Measurements from ENCODE around the gene FSTL1.

The FSTL1 gene, protein sequence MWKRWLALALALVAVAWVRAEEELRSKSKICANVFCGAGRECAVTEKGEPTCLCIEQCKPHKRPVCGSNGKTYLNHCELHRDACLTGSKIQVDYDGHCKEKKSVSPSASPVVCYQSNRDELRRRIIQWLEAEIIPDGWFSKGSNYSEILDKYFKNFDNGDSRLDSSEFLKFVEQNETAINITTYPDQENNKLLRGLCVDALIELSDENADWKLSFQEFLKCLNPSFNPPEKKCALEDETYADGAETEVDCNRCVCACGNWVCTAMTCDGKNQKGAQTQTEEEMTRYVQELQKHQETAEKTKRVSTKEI

DNA sequence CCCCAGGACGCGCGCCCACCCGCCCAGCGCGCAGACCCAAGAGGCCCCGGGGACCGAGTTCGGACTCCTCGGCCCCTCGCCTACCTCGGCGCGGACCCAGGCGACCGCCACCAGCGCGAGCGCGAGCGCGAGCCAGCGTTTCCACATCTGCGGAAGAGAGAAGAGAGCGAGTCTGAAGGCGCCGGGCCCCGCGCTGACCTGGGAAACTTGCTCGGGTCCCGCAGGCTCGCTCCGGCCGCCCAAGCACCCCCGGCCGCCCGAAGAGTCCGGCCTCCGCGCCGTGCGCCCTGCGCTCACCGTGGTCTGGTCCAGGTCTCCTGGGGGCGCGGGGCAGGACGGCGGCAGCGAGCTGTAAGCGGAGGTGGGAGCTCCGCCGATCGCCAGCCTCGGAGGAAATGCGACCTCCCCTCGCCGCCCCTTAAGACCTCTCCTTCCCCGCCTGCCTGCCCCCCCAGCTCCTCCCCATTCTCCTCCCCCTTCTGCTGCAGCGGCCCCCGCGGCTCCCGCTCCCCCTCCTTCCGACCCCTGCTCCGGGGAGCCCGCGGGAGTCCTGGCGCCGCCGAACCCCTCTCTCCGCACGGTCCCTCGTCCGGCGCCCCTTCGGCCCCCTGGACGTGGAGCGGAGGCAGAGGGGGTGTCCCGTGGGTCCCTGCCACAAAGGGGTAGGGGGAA is at the start of gene FSTL1:
Gene FSTL1 (minus strand): TSS at position 393 of the 672 bp plus-strand sequence. CDS start 246 bp downstream, at position 147.
- DNase-seq (ENCODE audit: low read depth), result no peak

DNA sequence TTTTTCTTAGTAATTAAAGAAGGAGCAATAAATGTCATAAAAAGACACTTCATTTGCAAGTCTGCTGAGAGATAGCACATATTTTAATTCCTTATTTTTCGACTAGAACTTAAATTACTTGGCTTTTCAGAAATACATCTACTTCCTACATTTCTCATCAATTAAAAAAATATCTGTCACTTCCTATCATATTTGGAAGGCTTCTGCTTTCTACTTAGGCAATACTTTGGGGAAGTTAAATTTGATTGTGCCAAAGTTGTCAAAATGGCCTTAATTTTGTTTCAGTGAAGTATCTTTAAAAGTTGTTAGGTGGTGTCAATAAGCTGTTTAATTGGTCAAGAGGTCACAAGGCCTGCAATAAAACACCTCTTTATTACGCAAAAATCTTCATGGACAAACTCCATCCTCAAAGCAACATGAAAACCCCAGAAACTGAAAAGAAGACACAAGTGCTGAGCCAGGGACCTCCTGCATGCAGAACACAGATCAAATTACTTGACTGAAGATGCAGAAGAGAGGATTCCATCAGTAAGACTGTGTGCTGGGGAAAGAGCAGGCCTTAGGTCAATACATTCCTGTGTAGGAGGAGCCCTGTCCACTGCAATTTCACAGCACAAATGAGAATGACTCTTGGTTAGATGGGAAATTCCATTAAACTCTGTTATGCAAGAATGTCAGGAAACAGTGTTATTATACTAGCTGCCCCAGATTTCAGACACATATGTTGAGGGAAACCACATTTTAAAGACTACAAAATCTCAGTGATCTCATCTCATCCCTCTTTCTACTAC is 48.0 kb upstream of the FSTL1 start:
- no peak for DNase-seq (ENCODE audit: low read depth)

DNA sequence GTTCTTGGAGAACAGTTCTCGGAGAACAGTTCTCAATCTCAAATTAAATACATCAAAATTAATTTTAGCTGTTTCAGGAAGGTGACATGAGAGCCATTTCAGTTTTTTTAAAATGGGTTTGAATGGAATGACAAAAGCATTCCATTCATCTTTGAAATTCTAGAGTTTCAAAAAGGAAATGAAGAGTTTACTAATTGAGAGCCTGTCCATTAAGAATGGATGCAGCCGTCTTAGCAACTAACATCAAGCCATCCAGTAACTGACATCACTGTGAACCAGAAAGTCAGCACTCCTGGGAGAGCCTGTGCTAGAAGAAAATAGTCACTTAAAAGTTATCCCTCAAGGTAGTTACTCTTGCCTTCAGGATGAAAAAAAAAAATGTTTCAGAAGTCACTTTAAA is 47.0 kb upstream of the FSTL1 start:
- no peak for DNase-seq (ENCODE audit: low read depth)

DNA sequence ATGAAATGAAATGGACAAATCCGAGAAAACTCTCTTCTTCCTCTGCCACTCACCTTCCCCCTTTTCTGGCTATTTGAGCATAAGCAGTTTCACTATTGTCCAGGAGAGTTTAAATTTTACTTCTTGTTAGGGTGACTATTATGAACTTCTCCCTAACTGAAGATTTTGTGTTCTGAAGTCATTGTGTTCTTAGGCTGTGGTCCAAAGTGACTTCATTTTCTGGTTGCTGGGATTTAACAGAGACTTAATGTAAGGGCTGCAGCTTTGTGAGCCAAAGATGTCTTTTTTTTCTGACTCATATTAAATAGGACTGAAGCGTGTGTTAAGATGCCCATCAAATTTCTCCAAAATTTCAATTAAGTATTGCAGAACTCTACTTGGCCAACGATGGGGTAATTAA is 46.5 kb upstream of the FSTL1 start:
- DNase-seq (ENCODE audit: low read depth), result no peak

DNA sequence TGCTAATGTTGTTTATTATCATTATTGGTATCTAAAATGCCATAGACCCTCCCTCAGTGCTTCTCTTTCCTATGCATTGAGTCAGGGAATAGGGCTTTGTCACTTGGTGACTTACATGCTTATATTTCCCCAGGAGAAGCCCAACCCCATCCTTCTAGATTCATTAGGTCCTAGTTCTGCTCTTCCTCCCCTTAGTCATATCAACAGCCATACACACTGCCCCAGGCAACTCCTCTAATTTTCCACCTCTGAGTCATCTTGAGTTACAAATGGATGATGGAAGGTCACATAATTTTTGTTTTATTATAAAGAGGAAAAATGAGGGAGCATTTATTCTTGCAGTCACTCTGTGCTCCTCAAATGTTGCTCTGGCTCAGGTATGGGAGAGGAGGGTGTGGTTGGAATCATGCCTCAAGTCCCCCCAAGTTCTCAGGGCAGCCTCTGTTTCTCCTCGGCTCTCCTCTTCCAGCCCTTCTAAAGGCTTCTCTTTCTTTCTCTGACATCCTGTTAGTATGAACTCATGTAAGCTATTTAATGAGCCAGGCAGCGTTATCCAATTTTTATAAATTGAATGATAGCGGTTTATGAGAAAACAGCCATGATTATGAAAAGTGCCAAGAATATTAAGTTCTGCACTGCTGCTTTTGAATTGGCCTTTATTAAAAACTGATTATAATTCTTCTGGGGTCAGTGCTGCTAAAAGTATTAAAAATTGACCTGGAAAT is 45.6 kb upstream of the FSTL1 start:
- no peak for DNase-seq (ENCODE audit: low read depth)

DNA sequence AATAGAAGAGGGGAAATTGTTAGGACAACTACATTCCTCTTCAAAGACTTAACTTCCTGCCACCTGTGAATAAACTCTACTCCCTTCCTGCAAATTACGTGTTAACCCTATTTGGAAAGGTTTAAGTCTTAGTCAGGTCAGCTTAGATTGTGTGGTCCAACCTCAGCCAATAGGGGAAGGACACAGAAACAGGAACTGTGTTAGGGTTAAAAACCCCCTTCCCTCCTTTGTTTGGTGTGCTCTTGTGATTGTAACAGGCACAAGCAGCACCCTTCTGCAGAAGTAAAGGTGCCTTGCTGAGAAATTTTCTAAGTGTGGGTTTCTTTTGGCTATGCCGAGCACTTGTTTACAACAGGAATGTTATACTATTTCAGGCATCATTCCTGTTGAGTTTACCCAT is 45.0 kb upstream of the FSTL1 start:
- DNase-seq (ENCODE audit: low read depth), result no peak

DNA sequence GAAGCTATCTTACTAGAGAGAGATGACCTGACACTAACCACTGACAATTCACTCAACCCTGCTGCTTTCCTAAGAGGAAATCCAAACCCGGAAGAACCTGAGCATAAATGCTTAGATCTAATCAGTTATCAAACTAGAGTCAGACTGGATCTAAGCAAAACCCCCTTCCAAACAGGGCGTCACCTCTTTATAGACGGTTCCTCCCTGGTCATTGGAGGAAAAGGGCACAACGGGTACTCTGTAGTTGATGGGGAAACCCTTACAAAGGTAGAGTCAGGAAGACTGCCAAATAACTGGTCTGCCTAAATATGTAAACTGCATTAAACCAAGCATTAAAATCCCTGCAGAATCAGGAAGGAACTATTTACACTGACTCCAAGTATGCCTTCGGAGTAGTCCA is 41.3 kb upstream of the FSTL1 start:
- DNase-seq (ENCODE audit: low read depth), result no peak

DNA sequence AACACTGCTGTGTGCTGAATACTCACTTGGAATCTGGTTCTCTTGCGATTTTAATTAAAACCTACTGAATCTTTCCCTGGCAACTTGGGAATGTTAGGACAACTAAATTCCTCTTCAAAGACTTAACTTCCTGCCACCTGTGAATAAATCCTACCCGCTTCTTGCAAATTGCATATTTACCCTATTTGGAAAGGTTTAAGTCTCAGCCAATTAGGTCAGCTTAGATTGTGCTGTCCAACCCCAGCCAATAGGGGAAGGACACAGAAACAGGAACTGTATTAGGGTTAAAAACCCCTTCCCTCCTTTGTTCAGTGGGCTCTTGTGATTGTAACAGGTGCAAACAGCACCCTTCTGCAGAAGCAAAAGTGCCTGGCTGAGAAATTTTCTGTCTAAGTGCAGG is 38.6 kb upstream of the FSTL1 start:
- no peak for DNase-seq (ENCODE audit: low read depth)

DNA sequence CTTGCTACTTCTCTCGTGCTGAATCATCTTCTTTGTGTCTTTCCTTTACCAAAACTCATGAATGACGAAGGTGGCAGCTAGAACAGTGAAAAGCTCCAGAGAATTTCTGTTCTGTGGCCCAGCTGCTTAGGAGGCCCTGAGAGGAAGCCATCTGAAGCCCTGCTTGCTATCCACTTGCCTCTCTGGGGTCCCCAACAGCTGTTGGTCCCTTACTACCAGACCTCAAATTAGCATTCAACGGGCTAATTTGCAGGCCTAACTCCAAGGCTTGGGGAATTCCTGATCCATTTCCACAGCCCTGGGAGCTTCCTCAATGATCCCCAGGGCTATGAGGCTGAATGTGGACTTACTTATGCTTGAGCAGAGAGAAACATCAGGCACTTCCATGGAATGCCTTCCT is 37.5 kb upstream of the FSTL1 start:
- no peak for DNase-seq (ENCODE audit: low read depth)

DNA sequence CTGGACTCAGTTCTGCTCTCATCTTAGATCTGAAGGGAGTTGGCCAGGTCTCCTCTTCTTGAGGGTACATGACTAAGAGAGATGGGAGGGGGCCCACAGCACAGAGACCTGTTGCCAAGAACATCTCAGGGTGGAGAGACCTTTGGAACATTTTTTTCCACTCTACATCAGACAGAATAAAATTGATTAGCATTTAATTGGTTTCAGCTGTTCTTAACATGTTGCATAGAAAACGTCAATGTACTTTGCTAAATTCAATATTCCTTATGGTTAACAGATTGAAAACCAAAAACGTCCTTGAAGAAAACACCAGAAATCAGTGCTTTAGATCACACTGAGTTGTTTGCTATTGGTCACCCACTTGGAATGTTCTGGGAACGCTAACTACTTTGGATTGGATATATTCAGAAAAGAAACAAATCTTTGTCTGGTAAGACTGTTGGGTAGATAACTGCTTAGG is 36.4 kb upstream of the FSTL1 start:
- no peak for DNase-seq (ENCODE audit: low read depth)

DNA sequence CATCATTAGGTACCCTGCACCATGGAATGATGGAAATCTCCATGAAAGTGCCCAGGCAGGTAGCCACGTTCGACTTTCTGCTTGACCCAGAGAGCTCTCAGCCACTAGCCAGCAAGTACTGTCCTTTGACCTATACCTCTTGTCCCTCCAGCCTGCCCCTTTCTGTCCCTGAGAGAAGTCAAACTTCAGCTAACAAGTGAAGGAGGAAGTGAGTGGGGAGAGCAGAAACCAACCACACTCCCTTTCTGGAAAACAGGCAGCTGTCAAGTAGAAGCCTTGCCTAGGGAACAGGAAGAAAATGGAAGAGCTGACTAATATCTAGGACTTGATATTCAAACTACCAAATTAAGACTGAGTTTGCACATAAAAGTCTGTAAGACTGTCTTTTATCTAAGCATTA is 30.3 kb upstream of the FSTL1 start:
- DNase-seq (ENCODE audit: low read depth), result no peak

DNA sequence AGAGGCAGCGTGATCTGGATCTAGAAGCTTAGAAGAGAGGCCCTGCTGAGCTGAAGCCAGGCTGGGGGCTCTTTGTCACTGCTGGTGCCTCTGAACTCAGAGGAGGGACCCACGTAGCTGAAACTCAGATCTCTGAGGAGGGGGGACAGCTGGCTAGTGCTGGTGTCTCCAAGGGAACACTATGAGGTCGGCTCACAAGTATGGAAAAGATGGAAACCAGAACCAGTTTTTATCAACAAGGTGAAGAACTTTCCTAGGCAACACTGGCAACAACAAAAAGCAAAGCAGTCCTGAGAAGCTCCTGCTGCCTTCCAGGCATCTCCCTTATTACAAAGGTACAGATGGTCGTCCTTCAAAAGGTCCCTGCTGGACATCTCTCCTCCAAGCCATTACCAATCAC is 27.0 kb upstream of the FSTL1 start:
- no peak for DNase-seq (ENCODE audit: low read depth)

DNA sequence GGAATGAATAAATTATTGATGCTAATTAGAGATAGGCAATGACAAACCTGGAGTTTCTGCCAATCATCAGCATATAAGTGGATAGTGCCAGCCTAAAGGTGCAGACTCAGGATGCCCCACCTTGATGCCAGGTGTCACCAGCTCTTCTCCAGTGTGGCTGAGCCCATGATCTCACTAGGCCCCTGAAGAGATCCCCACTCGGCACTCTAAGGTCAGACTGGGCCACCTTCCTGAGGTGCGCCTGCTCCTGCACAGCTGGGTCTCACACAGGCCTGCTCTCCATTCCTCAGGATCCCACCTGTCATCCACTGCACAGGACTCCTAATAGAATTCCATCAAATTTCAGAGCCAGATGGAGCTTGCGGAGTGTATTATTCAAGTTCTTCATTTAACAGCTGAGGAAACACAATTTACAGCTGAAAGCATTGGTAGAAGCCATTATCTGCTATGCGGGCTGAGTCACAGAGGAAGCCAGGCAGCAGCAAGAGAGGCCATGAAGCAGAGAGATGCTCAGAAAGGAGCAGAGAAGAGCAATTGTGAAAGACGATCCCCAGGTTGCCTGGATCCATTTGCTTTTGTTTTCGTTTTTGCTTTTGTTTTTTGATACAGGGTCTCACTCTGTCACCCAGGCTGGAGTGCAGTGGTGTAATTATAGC is 25.1 kb upstream of the FSTL1 start:
- DNase-seq (ENCODE audit: low read depth), result no peak

DNA sequence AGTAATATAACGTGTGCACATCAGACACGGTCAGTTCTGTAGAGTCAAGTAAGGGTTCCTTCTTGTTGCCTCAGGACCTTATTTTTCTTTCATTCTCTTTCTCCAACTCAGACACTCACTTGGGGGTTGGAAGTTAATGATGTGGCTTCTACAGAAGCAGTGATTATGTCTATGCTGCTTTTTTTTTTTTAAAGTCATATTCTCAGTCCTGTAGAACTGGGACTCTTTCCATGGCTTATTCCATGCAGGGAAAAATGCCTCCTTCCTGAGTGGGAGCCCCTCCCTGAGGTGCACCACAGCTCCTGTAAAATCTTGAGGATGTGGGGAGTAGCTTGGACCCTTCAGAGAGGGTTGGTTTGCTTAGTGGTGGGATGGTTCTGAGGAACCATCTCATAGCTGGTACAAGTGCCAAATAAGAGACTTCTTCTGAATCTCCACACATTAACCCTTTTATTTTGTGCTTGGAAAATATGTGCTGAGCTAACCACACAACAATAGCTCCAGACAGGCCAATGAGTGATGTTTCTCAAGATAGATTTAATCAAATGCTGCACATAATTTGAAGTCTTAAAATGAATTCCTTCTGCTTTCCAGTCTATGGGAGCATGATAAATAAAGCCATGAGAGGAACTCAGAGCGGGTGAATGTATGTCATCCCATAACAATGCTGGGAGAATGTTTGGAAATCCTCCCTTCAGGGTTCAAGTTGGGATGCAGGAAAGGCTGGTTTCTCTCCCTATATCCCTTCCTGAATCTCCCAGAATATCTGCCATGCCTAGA is 23.3 kb upstream of the FSTL1 start:
- DNase-seq (ENCODE audit: low read depth), result no peak

DNA sequence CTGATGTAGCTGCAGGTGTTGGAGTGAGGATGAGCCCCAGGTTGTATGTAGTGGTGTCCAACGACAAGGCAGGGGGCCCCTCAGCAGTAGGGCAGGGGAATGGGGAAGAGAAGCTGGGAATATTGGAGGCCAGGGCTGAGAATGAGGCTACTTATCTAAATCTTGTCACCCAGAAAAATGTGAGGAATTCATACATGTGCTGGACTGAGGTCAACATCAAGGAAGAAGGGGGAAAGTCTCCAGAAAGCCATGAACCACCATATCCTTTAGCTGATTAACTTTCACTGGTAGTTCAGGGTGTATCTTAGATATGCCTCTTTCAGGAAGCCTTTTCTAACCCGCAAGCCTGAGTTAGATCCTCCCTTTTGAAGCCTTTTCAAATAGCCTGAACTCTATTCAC is 22.6 kb upstream of the FSTL1 start:
- no peak for DNase-seq (ENCODE audit: low read depth)

DNA sequence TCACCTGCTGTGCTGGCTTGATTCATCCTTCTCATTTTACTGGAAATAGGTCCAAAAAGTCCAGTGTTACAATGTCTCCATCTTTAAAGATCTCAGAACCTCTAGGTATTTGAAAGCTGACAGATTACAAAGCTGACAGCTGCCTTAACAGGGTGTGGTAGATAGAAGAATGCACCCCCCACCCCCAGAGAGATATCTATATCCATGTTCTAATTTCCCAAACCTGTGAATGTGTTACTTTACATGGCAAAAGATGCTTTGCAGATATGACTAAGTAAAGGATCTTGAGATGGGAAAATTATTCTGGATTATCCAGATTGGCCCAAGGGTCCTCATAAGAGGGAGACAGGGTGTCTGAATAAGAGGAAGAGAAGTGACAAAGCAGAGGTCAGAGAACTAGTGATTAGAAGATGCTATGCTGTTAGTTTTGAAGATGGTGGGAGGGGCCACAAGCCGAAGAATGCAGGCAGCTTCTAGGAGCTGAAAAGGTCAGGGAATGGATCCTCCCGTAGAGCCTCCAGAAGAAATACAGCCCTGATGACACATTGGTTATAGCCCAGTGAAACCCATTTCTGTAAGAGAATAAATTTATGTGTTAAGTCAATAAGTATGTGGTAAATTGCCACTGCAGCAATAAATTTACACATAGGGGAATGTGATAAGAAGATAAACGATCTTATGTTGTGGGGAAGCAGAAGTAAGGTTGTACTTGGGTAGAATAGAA is 21.5 kb upstream of the FSTL1 start:
- no peak for DNase-seq (ENCODE audit: low read depth)

DNA sequence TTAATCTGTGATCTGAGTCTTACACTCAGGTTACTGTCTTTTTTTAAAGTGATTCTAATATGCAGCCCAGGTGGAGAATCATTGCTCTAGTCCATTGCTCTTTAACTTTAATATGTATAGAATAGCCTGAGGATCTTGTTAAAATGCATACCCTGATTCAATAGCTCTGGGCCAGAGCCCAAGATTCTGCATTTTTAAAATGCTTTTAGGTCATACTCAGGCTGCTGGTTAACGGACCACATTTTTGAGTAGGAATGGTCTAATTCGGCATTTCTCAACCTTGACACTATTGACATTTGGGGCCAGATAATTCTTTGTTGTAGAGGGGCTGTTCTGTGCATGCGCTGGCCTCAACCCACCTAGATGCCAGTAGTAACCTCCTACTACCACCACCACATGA is 20.9 kb upstream of the FSTL1 start:
- no peak for DNase-seq (ENCODE audit: low read depth)

DNA sequence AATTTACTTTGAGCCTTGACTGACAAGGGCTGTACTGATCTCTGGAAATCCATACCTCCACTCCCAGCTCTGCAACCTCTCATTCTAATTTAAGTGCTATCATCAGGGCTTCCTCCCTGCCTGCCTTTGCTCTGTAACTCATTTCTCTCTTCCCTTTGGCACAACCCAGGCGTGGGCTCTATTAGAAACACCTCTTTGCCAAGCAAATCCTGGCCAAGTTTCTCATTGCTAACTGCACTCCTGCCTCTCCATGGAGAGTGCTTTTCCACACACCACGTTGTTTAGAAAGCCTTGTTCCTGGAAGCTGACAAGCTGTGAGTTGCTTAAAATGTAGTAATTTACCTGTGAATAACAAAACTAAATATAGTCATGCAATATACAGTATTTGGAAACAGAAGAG is 20.1 kb upstream of the FSTL1 start:
- no peak for DNase-seq (ENCODE audit: low read depth)

DNA sequence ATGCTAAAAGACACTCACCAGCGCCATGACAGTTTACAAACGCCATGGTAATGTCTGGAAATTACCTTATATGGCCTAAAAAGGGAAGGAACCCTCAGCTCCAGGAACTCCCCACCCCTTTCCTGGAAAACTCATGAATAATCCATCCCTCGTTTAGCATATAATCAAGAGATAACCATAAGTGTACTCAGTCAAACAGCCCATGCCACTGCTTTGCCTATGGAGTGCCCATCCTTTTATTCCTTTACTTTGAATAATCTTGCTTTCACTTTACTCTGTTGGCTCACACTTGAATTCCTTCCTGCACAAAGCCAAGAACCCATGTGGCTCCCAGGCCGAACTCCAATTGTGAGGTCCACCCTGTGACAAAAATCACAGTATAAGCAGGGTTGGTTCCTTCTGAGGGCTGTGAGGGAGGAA is 19.1 kb upstream of the FSTL1 start:
- no peak for DNase-seq (ENCODE audit: low read depth)

DNA sequence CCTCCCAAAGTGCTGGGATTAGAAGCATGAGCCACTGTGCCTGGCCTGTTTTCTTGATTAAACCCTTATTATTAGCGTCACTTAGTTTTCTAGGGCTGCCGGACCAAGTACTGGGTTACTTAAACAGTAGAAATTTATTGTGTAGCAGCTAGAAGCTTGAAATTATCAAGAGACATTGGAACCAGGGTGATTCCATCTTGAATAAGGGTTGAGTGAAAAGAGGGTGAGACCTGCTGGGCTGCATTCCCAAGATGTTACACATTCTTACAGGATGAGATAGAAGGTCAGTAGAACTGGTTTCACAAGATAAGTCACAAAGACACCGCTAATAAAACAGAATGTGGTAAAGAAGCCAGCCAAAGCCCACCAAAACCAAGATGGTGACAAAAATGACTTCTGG is 18.6 kb upstream of the FSTL1 start:
- no peak for DNase-seq (ENCODE audit: low read depth)

Data from activated T-cell treated with anti-CD3 and anti-CD28 coated beads for 24 hours (primary cell).